Panc1 (cell line): Measurements from ENCODE around the gene LGR5. TPM values are rescaled to one million over a fixed set of nuclear protein-coding genes. Genes with fewer than 3 reads are reported as not detected.

ENCODE experiments used
- ATAC-seq: fragments of 200-7000 bp; cut with Tn5 transposase; 2 replicates; pipeline ENCODE4 v1.9.1; 2020; ENCODE audit warnings: mild to moderate bottlenecking, moderate library complexity
- BruUV-seq: library from RNA; stranded (reverse); fragments of 400-500 nt; replicated peaks from 2 replicates; lab custom pipeline; 2021; lab: Mats Ljungman, UMichigan
- CTCF ChIA-PET: fragments of 300-600 bp; sonication (Branson Sonifier 250); formaldehyde crosslinking; loops from one replicate; lab custom pipeline; 2022; ENCODE audit warnings: antibody characterized with exemption; lab: Charles Lee
- POLR2A ChIA-PET: fragments of 300-600 bp; sonication (Branson Sonifier 250); formaldehyde crosslinking; loops from one replicate; lab custom pipeline; 2022; ENCODE audit warnings: antibody characterized with exemption; lab: Charles Lee
- DNase-seq: peaks from one replicate; pipeline ENCODE4 v3.0.0-alpha.2; 2010; ENCODE audit warnings: low read depth, low spot score
- H3K27ac ChIP-seq: 2 replicates; pipeline ENCODE4 v1.5.1; 2011; ENCODE audit warnings: mild to moderate bottlenecking, low read length, inconsistent platforms
- H3K27me3 ChIP-seq: fragments of 200-500 bp; sonication (Bioruptor generic); 2 replicates; pipeline ENCODE4 v1.6.0; 2014; ENCODE audit warnings: low read length, inconsistent platforms; ENCODE audit not compliant: control insufficient read depth, insufficient read depth
- H3K36me3 ChIP-seq: fragments of 200-500 bp; sonication (Bioruptor generic); 2 replicates; pipeline ENCODE4 v1.5.1; 2014; ENCODE audit warnings: inconsistent platforms, mild to moderate bottlenecking, low read length, moderate library complexity; ENCODE audit not compliant: control insufficient read depth, insufficient read depth
- H3K4me1 ChIP-seq: 2 replicates; pipeline ENCODE4 v1.5.1; 2011; ENCODE audit warnings: inconsistent platforms, mild to moderate bottlenecking, low read length, moderate library complexity; ENCODE audit not compliant: control insufficient read depth, insufficient read depth
- H3K4me3 ChIP-seq, 2 experiments: 2 replicates each; pipeline ENCODE4 v1.5.1; 2011 to 2012; ENCODE audit warnings: low read depth in 2 of 2, low read length in 2 of 2, mild to moderate bottlenecking in 2 of 2, inconsistent platforms in 1 of 2, moderate library complexity in 1 of 2
- H3K9me3 ChIP-seq: fragments of 200-500 bp; sonication (Bioruptor generic); 2 replicates; pipeline ENCODE4 v1.5.1; 2014; ENCODE audit warnings: low read depth, mild to moderate bottlenecking, inconsistent platforms, low read length, moderate library complexity; ENCODE audit not compliant: control insufficient read depth, insufficient read depth
- CTCF ChIP-seq: fragments of 450-650 bp; IDR thresholded peaks from 2 replicates; pipeline ENCODE4 v1.5.1; 2017; ENCODE audit warnings: mild to moderate bottlenecking
- POLR2AphosphoS5 ChIP-seq: IDR thresholded peaks from 2 replicates; pipeline ENCODE4 v1.6.1; 2012; ENCODE audit warnings: mild to moderate bottlenecking, low read depth, low read length, moderate library complexity
- REST ChIP-seq, 2 experiments: IDR thresholded peaks; 2 replicates each; pipeline ENCODE4 v1.6.1; 2011 to 2012; ENCODE audit warnings: low read depth in 2 of 2, control low read depth in 1 of 2, low read length in 1 of 2, mild to moderate bottlenecking in 1 of 2, moderate library complexity in 1 of 2; ENCODE audit not compliant: insufficient read depth in 1 of 2
- SIN3A ChIP-seq: IDR thresholded peaks from 2 replicates; pipeline ENCODE4 v1.6.1; 2012; ENCODE audit warnings: low read depth, mild to moderate bottlenecking, low read length, moderate library complexity, borderline replicate concordance; ENCODE audit not compliant: insufficient read depth
- TCF7L2 ChIP-seq: IDR thresholded peaks from 2 replicates; pipeline ENCODE4 v1.6.1; 2011; ENCODE audit warnings: mild to moderate bottlenecking, low read depth, low read length, inconsistent platforms
- in situ Hi-C: cut with HindIII; loops from 2 replicates; pipeline ENCODE4 v1.10.0; 2016; ENCODE audit warnings: low sequenced_read_pairs, low pct_unique_long_range_greater_than_20kb
- intact Hi-C: fragments of 100-400 bp; cut with micrococcal nuclease; formaldehyde crosslinking; loops from one replicate; pipeline ENCODE4 v1.10.0; 2022; ENCODE audit not compliant: unreplicated experiment
- total RNA-seq: library from RNA; stranded (reverse); gene quantifications from one replicate; pipeline ENCODE4 v1.2.1, GENCODE V29; 2021; ENCODE audit not compliant: unreplicated experiment

LGR5 gene
- total RNA-seq, 1 experiment from 2014 or later: 1.9 TPM

GRCh38 chr12:71426300-71427047, 13.1 kb upstream of the LGR5 start:
- in situ Hi-C loops: no loop called here
- ChIA-PET CTCF (no interaction called here), POLR2A (no interaction called here)
- DNase-seq (no peak), ATAC-seq (no peak)
- no peaks in the 10 kb centered on the region for H3K36me3 ChIP-seq
- no TSS peak for BruUV-seq
- H3K9me3 ChIP-seq: no peaks in the 10 kb centered on the region
- no peak for TF ChIP-seq POLR2AphosphoS5
- no peak for TF ChIP-seq SIN3A
- TF ChIP-seq REST (IDR thresholded peaks at IDR 0.05; ENCODE audit: insufficient read depth in 1 of 2, low read depth in 2 of 2, low read length in 1 of 2): no peak
- no peak for TF ChIP-seq CTCF
- no peak for TF ChIP-seq TCF7L2
- H3K27ac ChIP-seq: no peak overlapping the region
- H3K4me3 ChIP-seq: no peak overlapping the region
- H3K4me1 ChIP-seq: no peaks in the 10 kb centered on the region
- intact Hi-C loops: no loop called here
- H3K27me3 ChIP-seq: peaks cover 2% of the 10 kb centered on the region; the same call in 1 of the 2 replicates

GRCh38 chr12:71430756-71431155, 8.8 kb upstream of the LGR5 start:
- ATAC-seq (no peak), DNase-seq (no peak)
- Histone ChIP-seq H3K4me3 (no peak overlapping the region), H3K27ac (no peak overlapping the region), H3K27me3 (no peaks in the 10 kb centered on the region), H3K36me3 (no peaks in the 10 kb centered on the region), H3K4me1 (no peaks in the 10 kb centered on the region), H3K9me3 (no peaks in the 10 kb centered on the region)
- intact Hi-C loops: no loop called here
- POLR2A ChIA-PET: interaction anchor here (0.7 kb wide), 1 partner anchor 160 kb away, joined by 3 read pairs; no protein-coding TSS in a partner anchor
- no TSS peak for BruUV-seq
- TF ChIP-seq REST (IDR thresholded peaks at IDR 0.05; ENCODE audit: insufficient read depth in 1 of 2, low read depth in 2 of 2, low read length in 1 of 2) (no peak), TCF7L2 (no peak), POLR2AphosphoS5 (no peak), SIN3A (no peak), CTCF (no peak)
- in situ Hi-C loops: no loop called here
- CTCF ChIA-PET: no interaction called here
